ENCODE results near the gene LUM. TPM values are rescaled to one million over a fixed set of nuclear protein-coding genes. Genes with fewer than 3 reads are reported as not detected.

Gene LUM
- total and polyA plus RNA-seq, 2 of the 4 experiments (the other 2 are of a cell fraction) = 50.0 to 70.5 TPM

- Histone ChIP-seq H3K23ac (ENCODE audit: low read depth, low read length) (no peak overlapping the region), H2BK5ac (ENCODE audit: low read depth, low read length, poor library complexity, severe bottlenecking) (peak overlapping the region; percentile 89), H3K18ac (ENCODE audit: low read depth, low read length) (no peak overlapping the region), H2AK5ac (ENCODE audit: low read depth, low read length) (no peak overlapping the region), H3K14ac (replicated peaks; ENCODE audit: low read depth, low read length) (no peak overlapping the region), H3K9ac (ENCODE audit: low read depth, low read length) (no peak overlapping the region), H3K4me1 (ENCODE audit: control insufficient read depth, insufficient read depth, low read length) (peaks cover 5% of the 10 kb centered on the region), H4K91ac (ENCODE audit: insufficient read depth, low read depth, low read length) (no peak overlapping the region), H2BK120ac (ENCODE audit: low read depth, low read length) (no peak overlapping the region; the same call in 1 of the 2 replicates), H2BK20ac (ENCODE audit: low read depth, low read length) (no peak overlapping the region), H3K4ac (ENCODE audit: low read depth, low read length) (no peak overlapping the region), H2AK9ac (replicated peaks; ENCODE audit: low read depth, low read length, poor library complexity) (no peak overlapping the region), H3K79me1 (ENCODE audit: low read depth in 1 of 2, low read length in 2 of 2) (no peaks in the 10 kb centered on the region), H2AFZ (replicated peaks; ENCODE audit: low read length, poor library complexity) (no peak overlapping the region), H3K27ac (ENCODE audit: insufficient read depth, low read length) (no peak overlapping the region), H3K56ac (ENCODE audit: extremely low read depth, insufficient read depth, low read length) (no peak overlapping the region), H4K8ac (ENCODE audit: low read depth in 2 of 2, low read length in 2 of 2) (no peak overlapping the region), H4K20me1 (ENCODE audit: insufficient read depth, low read length) (no peaks in the 10 kb centered on the region), H3K9me1 (ENCODE audit: insufficient read depth, low read length) (no peaks in the 10 kb centered on the region), H3K36me3 (ENCODE audit: control insufficient read depth, insufficient read depth, low read length) (peaks cover 2% of the 10 kb centered on the region; the same call in 1 of the 2 replicates), H3K9me3 (ENCODE audit: control insufficient read depth, insufficient read depth, low read length) (no peaks in the 10 kb centered on the region), H2BK15ac (ENCODE audit: low read depth, low read length) (no peak overlapping the region), H3K27me3 (ENCODE audit: control insufficient read depth, insufficient read depth, low read length) (no peaks in the 10 kb centered on the region), H3K4me3 (ENCODE audit: insufficient read depth, low read depth, low read length) (no peak overlapping the region), H4K5ac (ENCODE audit: low read depth, low read length) (no peak overlapping the region), H3K4me2 (ENCODE audit: low read depth, low read length) (no peak overlapping the region; the same call in 1 of the 2 replicates)
- no TSS peak for BruUV-seq (replicated peaks)
- WGBS, 2 experiments (ENCODE audit: extremely low coverage in 2 of 2, insufficient read length in 1 of 2) = no CpG with 5 or more reads among the region's 3 CpGs
- TF ChIP-seq POLR2A (IDR thresholded peaks at IDR 0.05; ENCODE audit: low read depth, low read length) = no peak
- TF ChIP-seq NFE2L2 (IDR thresholded peaks at IDR 0.05; ENCODE audit: low read depth, low read length) = no peak
- no peak for TF ChIP-seq RFX5 (IDR thresholded peaks at IDR 0.05; ENCODE audit: low read depth, low read length)
- peak; percentile 77 for TF ChIP-seq CEBPB (IDR thresholded peaks at IDR 0.05; ENCODE audit: low read depth, low read length)
- no peak for TF ChIP-seq MXI1 (IDR thresholded peaks at IDR 0.05; ENCODE audit: borderline replicate concordance, low read depth, low read length)
- TF ChIP-seq ELK1 (IDR thresholded peaks at IDR 0.05; ENCODE audit: borderline replicate concordance, low read depth, low read length) = no peak
- TF ChIP-seq CHD1 (IDR thresholded peaks at IDR 0.05; ENCODE audit: low read depth, low read length) = no peak
- TF ChIP-seq MAFK (IDR thresholded peaks at IDR 0.05; ENCODE audit: low read depth, low read length) = no peak
- no peak for TF ChIP-seq CTCF (conservative IDR thresholded peaks at IDR 0.05; ENCODE audit: low read depth, low read length)
- TF ChIP-seq RCOR1 (IDR thresholded peaks at IDR 0.05; ENCODE audit: insufficient replicate concordance, low read length) = peak; percentile 30
- no peak for TF ChIP-seq MAZ (IDR thresholded peaks at IDR 0.05; ENCODE audit: borderline replicate concordance, low read depth, low read length)
- TF ChIP-seq RAD21 (IDR thresholded peaks at IDR 0.05; ENCODE audit: low read length) = no peak
- TF ChIP-seq USF2 (IDR thresholded peaks at IDR 0.05; ENCODE audit: low read depth, low read length) = no peak; the same call in 1 of the 2 replicates
- TF ChIP-seq SMC3 (IDR thresholded peaks at IDR 0.05; ENCODE audit: low read depth, low read length) = no peak
- 0 out of 2 replicates have a peak, but pooled peaks have one; percentile 28 for TF ChIP-seq BHLHE40 (IDR thresholded peaks at IDR 0.05; ENCODE audit: low read depth, low read length)
- peak; percentile 53; the same call in 1 of the 2 replicates for TF ChIP-seq FOS (IDR thresholded peaks at IDR 0.05; ENCODE audit: low read depth, low read length)
- peak; percentile 96 for ATAC-seq (ENCODE audit: low read depth)
- ChIA-PET POLR2A (ENCODE audit: unreplicated experiment) (interaction anchor here (0.6 kb wide), 1 partner anchor 1446 kb away, joined by 3 read pairs; no protein-coding TSS in a partner anchor), CTCF (interaction anchor here (1.0 to 1.3 kb wide), 2 partner anchors 9 to 12 kb away, joined by 3 read pairs; no protein-coding TSS in a partner anchor)
- dilution Hi-C loops (cut with HindIII; ENCODE audit: low sequenced_read_pairs, unreplicated experiment) = no loop called here
- intact Hi-C loops (cut with micrococcal nuclease) = no loop called here
- in situ Hi-C loops (cut with MboI; ENCODE audit: low sequenced_read_pairs) = no loop called here
- DNase-seq = peak; percentile 93
These were observed 12.4 kb downstream of the LUM start for GRCh38 chr12:91098941-91099340.
